Measurements from ENCODE around the gene CPXM2. TPM values are rescaled to one million over a fixed set of nuclear protein-coding genes. Genes with fewer than 3 reads are reported as not detected.

The CPXM2 gene
- total RNA-seq, 2 experiments from 2014 or later, result not detected

DNA sequence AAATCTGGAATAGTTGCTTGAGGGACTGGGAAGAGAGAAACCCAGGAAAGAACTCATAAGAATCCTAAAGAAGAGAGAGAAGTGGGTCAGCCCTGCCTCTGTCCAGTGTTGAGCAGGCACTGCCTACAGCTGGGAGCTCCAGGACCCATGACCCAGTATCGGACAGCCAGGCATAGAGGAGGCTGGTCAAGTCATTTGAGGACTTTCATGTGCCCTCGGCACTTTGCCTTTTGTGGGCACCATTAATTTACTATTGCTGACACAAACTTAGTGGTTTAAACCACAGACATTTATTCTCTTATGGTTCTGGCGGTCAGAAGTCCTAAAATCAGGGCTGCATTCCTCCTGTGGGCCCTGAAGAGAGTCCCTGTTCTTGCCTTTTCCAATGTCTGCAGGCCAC, 60.3 kb downstream of the CPXM2 start:
- TF ChIP-seq, protein P1, sequence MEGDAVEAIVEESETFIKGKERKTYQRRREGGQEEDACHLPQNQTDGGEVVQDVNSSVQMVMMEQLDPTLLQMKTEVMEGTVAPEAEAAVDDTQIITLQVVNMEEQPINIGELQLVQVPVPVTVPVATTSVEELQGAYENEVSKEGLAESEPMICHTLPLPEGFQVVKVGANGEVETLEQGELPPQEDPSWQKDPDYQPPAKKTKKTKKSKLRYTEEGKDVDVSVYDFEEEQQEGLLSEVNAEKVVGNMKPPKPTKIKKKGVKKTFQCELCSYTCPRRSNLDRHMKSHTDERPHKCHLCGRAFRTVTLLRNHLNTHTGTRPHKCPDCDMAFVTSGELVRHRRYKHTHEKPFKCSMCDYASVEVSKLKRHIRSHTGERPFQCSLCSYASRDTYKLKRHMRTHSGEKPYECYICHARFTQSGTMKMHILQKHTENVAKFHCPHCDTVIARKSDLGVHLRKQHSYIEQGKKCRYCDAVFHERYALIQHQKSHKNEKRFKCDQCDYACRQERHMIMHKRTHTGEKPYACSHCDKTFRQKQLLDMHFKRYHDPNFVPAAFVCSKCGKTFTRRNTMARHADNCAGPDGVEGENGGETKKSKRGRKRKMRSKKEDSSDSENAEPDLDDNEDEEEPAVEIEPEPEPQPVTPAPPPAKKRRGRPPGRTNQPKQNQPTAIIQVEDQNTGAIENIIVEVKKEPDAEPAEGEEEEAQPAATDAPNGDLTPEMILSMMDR (IDR thresholded peaks at IDR 0.05), result no peak
- ChIA-PET CTCF (no interaction called here), POLR2A (no interaction called here)
- peaks cover 0 to 3% of the 10 kb centered on the region in 2 experiments for H3K27me3 ChIP-seq (ENCODE audit: control insufficient read depth in 1 of 2, insufficient read depth in 2 of 2, low read length in 2 of 2)
- no peak overlapping the region for H3K27ac ChIP-seq (ENCODE audit: low read depth in 1 of 2, low read length in 2 of 2)
- no peaks in the 10 kb centered on the region for H3K36me3 ChIP-seq (ENCODE audit: insufficient read depth, low read length)
- peaks cover 0 to 12% of the 10 kb centered on the region in 2 experiments for H3K9me3 ChIP-seq (ENCODE audit: control insufficient read depth in 1 of 2, insufficient read depth in 1 of 2, low read length in 2 of 2)
- DNase-seq (no peak), ATAC-seq (ENCODE audit: poor library complexity) (no peak)
- Mint-ChIP-seq H3K27ac (no peak overlapping the region), H3K4me3 (no peak overlapping the region), H3K4me1 (ENCODE audit: low read depth) (no peaks in the 10 kb centered on the region), H3K9me3 (peaks cover 6% of the 10 kb centered on the region), H3K27me3 (peaks cover 18% of the 10 kb centered on the region), H3K36me3 (ENCODE audit: low read depth) (no peaks in the 10 kb centered on the region)
- H3K4me3 ChIP-seq (ENCODE audit: low read length), result no peak overlapping the region
- no peaks in the 10 kb centered on the region for H3K4me1 ChIP-seq (ENCODE audit: insufficient read depth, low read length)
- intact Hi-C loops (cut with DNase I, micrococcal nuclease), result no loop called here

- peaks cover 3% of the 10 kb centered on the region for H3K9me3 Mint-ChIP-seq
- no peak overlapping the region for H3K27ac Mint-ChIP-seq
- H3K27me3 Mint-ChIP-seq, result peaks cover 18% of the 10 kb centered on the region
- H3K4me1 ChIP-seq (ENCODE audit: insufficient read depth, low read length), result no peaks in the 10 kb centered on the region
- no peaks in the 10 kb centered on the region for H3K4me1 Mint-ChIP-seq (ENCODE audit: low read depth)
- H3K27ac ChIP-seq (ENCODE audit: low read depth in 1 of 2, low read length in 2 of 2), result no peak overlapping the region
- POLR2A ChIA-PET, result no interaction called here
- no peak overlapping the region for H3K4me3 ChIP-seq (ENCODE audit: low read length)
- ATAC-seq (ENCODE audit: poor library complexity) (no peak), DNase-seq (no peak)
- CTCF ChIA-PET, result no interaction called here
- intact Hi-C loops (cut with DNase I, micrococcal nuclease), result no loop called here
- H3K9me3 ChIP-seq (ENCODE audit: control insufficient read depth in 1 of 2, insufficient read depth in 1 of 2, low read length in 2 of 2), result no peaks in the 10 kb centered on the region
- TF ChIP-seq, protein P1 (IDR thresholded peaks at IDR 0.05), result no peak
- H3K4me3 Mint-ChIP-seq, result no peak overlapping the region
- no peaks in the 10 kb centered on the region for H3K36me3 ChIP-seq (ENCODE audit: insufficient read depth, low read length)
- H3K27me3 ChIP-seq (ENCODE audit: control insufficient read depth in 1 of 2, insufficient read depth in 2 of 2, low read length in 2 of 2), result peaks cover 0 to 6% of the 10 kb centered on the region in 2 experiments
- H3K36me3 Mint-ChIP-seq (ENCODE audit: low read depth), result no peaks in the 10 kb centered on the region
Measured at GRCh38 chr10:123821136-123821535, 70.5 kb downstream of the CPXM2 start.

GRCh38 chr10:123809632-123810031, 82.0 kb downstream of the CPXM2 start:
- Mint-ChIP-seq H3K9me3 (no peaks in the 10 kb centered on the region), H3K27me3 (peaks cover 22% of the 10 kb centered on the region), H3K27ac (no peak overlapping the region), H3K4me3 (no peak overlapping the region), H3K4me1 (ENCODE audit: low read depth) (no peaks in the 10 kb centered on the region), H3K36me3 (ENCODE audit: low read depth) (no peaks in the 10 kb centered on the region)
- intact Hi-C loops (cut with DNase I, micrococcal nuclease), result no loop called here
- CTCF ChIA-PET, result no interaction called here
- Histone ChIP-seq H3K4me1 (ENCODE audit: insufficient read depth, low read length) (no peaks in the 10 kb centered on the region), H3K4me3 (ENCODE audit: low read length) (no peak overlapping the region), H3K9me3 (ENCODE audit: control insufficient read depth in 1 of 2, insufficient read depth in 1 of 2, low read length in 2 of 2) (no peaks in the 10 kb centered on the region), H3K27ac (ENCODE audit: low read depth in 1 of 2, low read length in 2 of 2) (no peak overlapping the region), H3K27me3 (ENCODE audit: control insufficient read depth in 1 of 2, insufficient read depth in 2 of 2, low read length in 2 of 2) (peaks cover 0 to 11% of the 10 kb centered on the region in 2 experiments), H3K36me3 (ENCODE audit: insufficient read depth, low read length) (no peaks in the 10 kb centered on the region)
- POLR2A ChIA-PET, result no interaction called here
- ATAC-seq (ENCODE audit: poor library complexity), result no peak
- no peak for DNase-seq
- TF ChIP-seq, protein P1 (IDR thresholded peaks at IDR 0.05), result no peak

All from CD4-positive, alpha-beta T cell (primary cell).